RWPE1 (cell line): ENCODE measurements around the gene KIF3B.
A peak's percentile ranks its signal among the peaks of the same experiment; 100 is the strongest.

Source experiments
- CTCF ChIA-PET: fragments of 350-600 bp; sonication (Branson Sonifier 250); formaldehyde crosslinking; extraction: SDS; loops from one replicate; lab custom pipeline; 2021; lab: Yijun Ruan, JAX
- POLR2A ChIA-PET: fragments of 400-600 bp; formaldehyde crosslinking; extraction: SDS; loops from one replicate; lab custom pipeline; 2020; ENCODE audit warnings: antibody characterized with exemption; ENCODE audit not compliant: low non-redundant PET; lab: Yijun Ruan, JAX
- DNase-seq: peaks from one replicate; pipeline ENCODE4 v3.0.0; 2012; ENCODE audit warnings: low spot score
- H3K27ac ChIP-seq: fragments of 450-650 bp; 2 replicates; pipeline ENCODE4 v1.5.1; 2017
- TF ChIP-seq, protein P1 (sequence below): fragments of 450-650 bp; conservative IDR thresholded peaks from 2 replicates; pipeline ENCODE4 v1.5.1; 2017; ENCODE audit warnings: low read depth, mild to moderate bottlenecking

KIF3B gene

DNA sequence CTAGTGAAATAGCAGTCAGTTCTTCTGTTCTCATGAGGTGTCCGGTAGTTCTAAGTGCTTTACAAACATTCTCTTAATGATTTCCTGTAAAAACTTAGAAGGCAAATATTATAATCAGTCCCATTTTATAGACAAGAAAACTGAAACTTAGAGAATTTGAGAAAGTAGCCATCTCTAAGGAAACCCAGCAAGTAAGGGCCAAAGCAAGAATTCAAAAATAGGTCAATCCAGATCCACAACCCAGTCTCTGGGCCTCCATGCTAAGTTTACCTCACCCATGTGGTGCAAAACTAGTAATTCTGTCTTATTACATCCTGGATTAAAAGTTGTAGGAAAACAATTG, 53.1 kb downstream of the KIF3B start:
- POLR2A ChIA-PET = interaction anchor here (0.6 kb wide), 1 partner anchor 12 kb away, joined by 3 read pairs; no protein-coding TSS in a partner anchor
- CTCF ChIA-PET = interaction anchor here (0.6 kb wide), 1 partner anchor 146 kb away, joined by 3 read pairs; no protein-coding TSS in a partner anchor
- DNase-seq = no peak
- TF ChIP-seq, protein P1, sequence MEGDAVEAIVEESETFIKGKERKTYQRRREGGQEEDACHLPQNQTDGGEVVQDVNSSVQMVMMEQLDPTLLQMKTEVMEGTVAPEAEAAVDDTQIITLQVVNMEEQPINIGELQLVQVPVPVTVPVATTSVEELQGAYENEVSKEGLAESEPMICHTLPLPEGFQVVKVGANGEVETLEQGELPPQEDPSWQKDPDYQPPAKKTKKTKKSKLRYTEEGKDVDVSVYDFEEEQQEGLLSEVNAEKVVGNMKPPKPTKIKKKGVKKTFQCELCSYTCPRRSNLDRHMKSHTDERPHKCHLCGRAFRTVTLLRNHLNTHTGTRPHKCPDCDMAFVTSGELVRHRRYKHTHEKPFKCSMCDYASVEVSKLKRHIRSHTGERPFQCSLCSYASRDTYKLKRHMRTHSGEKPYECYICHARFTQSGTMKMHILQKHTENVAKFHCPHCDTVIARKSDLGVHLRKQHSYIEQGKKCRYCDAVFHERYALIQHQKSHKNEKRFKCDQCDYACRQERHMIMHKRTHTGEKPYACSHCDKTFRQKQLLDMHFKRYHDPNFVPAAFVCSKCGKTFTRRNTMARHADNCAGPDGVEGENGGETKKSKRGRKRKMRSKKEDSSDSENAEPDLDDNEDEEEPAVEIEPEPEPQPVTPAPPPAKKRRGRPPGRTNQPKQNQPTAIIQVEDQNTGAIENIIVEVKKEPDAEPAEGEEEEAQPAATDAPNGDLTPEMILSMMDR = no peak
- H3K27ac ChIP-seq = no peak overlapping the region

DNA sequence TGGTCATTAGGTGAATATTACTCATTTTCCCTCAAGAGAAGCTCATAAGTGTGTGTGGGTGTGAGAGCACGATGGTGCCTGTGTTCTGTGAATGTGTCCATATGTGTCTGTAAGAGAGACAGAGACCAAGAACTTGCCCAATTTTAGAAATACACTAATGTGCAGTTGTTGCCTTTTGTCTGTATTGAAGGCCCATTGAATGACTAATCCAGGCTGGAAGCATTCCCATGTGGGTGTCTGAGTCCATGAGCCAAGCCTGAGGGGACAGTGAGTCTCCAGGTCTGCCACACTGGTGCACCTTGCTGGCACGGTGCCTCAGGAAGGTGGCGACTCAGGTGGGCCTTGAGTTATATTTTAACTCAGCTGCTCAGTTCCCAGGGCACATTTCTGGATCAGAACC, 55.2 kb downstream of the KIF3B start:
- no peak overlapping the region for H3K27ac ChIP-seq
- ChIA-PET CTCF (interaction anchor here (0.6 kb wide), 2 partner anchors 67 to 1253 kb away, joined by 4 read pairs; no protein-coding TSS in a partner anchor), POLR2A (no interaction called here)
- peak; percentile 43 for DNase-seq
- TF ChIP-seq, protein P1 = no peak

DNA sequence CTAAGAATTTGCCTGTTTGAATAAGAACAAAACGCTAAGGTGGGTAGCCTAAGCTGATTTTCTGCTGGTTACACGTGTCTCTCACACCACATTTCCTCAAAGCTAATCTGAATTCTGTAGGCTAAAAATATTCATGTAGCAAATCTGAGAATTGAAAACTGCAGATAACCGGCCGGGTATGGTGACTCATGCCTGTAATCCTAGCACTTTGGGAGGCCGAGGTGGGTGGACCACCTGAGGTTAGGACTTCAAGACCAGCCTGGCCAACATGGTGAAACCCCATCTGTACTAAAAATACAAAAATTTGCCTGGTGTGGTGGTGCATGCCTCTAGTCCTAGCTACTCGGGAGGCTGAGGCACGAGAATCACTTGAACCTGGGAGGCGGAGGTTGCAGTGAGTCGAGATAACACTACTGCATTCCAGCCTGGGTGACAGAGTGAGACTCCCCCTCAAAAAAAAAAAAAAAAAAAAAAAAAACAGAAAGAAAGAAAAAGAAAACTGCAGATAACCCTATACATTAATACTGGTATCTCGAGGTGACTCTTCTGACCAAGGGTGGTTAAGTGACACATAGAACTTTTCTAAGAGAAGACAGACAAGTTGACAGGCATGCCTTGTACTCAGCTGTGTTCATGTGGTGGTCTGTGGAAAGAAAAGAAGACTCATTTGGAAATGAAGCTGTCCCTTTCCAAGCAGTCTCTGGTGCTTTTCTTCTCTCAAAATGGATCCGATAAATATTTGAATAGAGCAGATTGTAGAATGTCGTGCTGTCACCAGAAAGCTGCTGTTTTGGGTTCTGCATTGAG, 55.9 kb downstream of the KIF3B start:
- TF ChIP-seq, protein P1 = no peak
- no peak for DNase-seq
- POLR2A ChIA-PET = no interaction called here
- no peak overlapping the region for H3K27ac ChIP-seq
- CTCF ChIA-PET = interaction anchor here (0.5 kb wide), 1 partner anchor 86 kb away, joined by 3 read pairs; no protein-coding TSS in a partner anchor

DNA sequence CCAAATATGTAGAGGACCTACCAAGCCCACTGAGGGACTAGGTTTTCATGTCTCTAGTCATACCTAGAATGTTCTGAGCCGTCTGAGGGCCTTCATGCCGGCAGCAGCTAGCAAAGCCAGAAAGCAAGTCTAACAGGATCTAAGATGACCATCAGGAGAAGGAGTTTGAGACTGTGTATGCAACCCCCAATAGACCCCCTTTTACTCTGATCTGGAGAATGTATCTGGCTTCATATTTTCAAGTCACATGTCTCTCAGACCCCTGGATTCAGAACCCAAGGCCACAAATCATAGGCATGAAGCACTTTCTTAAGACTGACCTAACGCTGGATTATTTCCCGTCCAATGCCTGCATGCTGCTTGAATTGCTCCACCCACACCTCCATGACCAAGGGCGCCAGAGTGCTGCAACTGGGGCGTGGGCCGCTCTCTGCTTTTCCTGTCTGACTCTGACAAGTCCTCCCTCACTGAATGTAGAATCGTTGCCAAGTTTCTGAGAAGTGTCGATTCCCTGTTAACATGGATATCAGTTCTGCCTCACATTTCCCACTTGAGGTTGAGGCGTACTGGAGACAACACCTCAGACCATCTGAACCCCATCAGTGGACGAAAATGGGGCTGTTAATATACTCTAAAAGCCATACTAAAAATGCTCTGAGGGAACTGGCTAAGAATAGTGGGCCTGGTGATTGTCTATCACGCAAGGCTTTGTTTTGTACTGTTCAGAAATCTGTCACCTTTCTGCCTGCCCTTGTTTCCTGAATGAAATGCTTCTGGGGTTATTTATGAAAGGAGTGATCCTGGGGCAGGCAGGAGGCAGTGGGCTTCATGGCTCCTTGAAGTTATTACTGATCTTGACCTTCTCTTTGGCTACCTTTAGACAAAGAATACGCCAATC, 56.8 kb downstream of the KIF3B start:
- POLR2A ChIA-PET = no interaction called here
- no peak overlapping the region for H3K27ac ChIP-seq
- TF ChIP-seq, protein P1 = no peak
- DNase-seq = no peak
- CTCF ChIA-PET = interaction anchor here (0.5 kb wide), 1 partner anchor 85 kb away, joined by 3 read pairs; no protein-coding TSS in a partner anchor

DNA sequence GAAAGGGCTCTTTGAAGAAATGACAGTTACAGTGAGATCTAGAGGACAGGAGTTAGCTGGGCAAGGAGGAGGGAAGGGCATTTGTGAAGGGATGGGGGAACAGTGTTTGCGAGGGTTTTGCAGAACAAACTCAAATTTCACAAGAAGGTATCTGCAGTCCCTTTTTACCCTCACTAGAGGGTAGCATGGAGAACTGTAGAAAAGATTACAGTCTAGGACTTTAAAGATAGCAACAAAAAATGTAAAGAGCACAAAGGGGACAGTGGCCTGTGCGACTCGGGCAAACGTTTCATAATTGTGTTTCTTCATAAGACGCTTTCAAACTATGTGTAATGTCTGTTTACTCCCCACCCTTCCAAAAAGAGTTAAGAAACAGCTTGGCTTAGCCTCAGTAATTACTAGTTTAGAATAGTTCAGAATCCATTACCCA, 59.5 kb downstream of the KIF3B start:
- ChIA-PET CTCF (interaction anchor here (0.5 to 1.2 kb wide), 8 partner anchors 10 to 159 kb away, joined by 3 to 6 read pairs (median 3); no protein-coding TSS in a partner anchor), POLR2A (no interaction called here)
- peak; percentile 47 for DNase-seq
- TF ChIP-seq, protein P1 = peak; percentile 73
- no peak overlapping the region for H3K27ac ChIP-seq
